OCI-LY7 (cell line): ENCODE measurements around the gene CACNA1H. TPM values are rescaled to one million over a fixed set of nuclear protein-coding genes. Genes with fewer than 3 reads are reported as not detected.

Source experiments
- BruUV-seq: library from RNA; stranded (reverse); fragments of 400-500 nt; replicated peaks from 2 replicates; lab custom pipeline; 2021; lab: Mats Ljungman, UMichigan
- CTCF ChIA-PET: fragments of 300-600 bp; sonication (Branson Sonifier 250); formaldehyde crosslinking; loops from one replicate; lab custom pipeline; 2022; ENCODE audit warnings: antibody characterized with exemption; ENCODE audit not compliant: unreplicated experiment; lab: Charles Lee
- POLR2A ChIA-PET: fragments of 300-600 bp; sonication (Branson Sonifier 250); formaldehyde crosslinking; loops from one replicate; lab custom pipeline; 2022; ENCODE audit warnings: antibody characterized with exemption; lab: Charles Lee
- DNase-seq: peaks from one replicate; pipeline ENCODE4 v3.0.0-alpha.2; 2015; ENCODE audit warnings: low spot score
- H2AFZ ChIP-seq: fragments of 200-600 bp; sonication (generic), shearing (Covaris generic); 2 replicates; pipeline ENCODE4 v1.6.1; 2014; ENCODE audit warnings: mild to moderate bottlenecking, antibody characterized with exemption, low read length, moderate library complexity
- H3K27ac ChIP-seq: fragments of 200-600 bp; sonication (generic); 2 replicates; pipeline ENCODE4 v1.5.1; 2014; ENCODE audit warnings: mixed run types, low read depth, mild to moderate bottlenecking, moderate library complexity, low read length, inconsistent platforms; ENCODE audit not compliant: poor library complexity, severe bottlenecking
- H3K36me3 ChIP-seq: fragments of 200-600 bp; sonication (generic); 2 replicates; pipeline ENCODE4 v1.6.1; 2014; ENCODE audit warnings: mild to moderate bottlenecking, antibody characterized with exemption, low read length, moderate library complexity, mixed read lengths; ENCODE audit not compliant: insufficient read depth
- H3K4me1 ChIP-seq: fragments of 200-600 bp; sonication (generic); 2 replicates; pipeline ENCODE4 v1.5.1; 2014; ENCODE audit warnings: mild to moderate bottlenecking, low read length; ENCODE audit not compliant: insufficient read depth, poor library complexity, severe bottlenecking
- H3K4me2 ChIP-seq: fragments of 200-600 bp; sonication (generic); 2 replicates; pipeline ENCODE4 v1.6.1; 2014; ENCODE audit warnings: mild to moderate bottlenecking, low read length
- H3K4me3 ChIP-seq: fragments of 200-600 bp; sonication (generic); 2 replicates; pipeline ENCODE4 v1.5.1; 2014; ENCODE audit warnings: mild to moderate bottlenecking, low read depth, low read length; ENCODE audit not compliant: poor library complexity, severe bottlenecking
- H3K79me2 ChIP-seq: fragments of 200-600 bp; sonication (generic); 2 replicates; pipeline ENCODE4 v1.6.1; 2016; ENCODE audit warnings: low read depth, mild to moderate bottlenecking, low read length, moderate library complexity, mixed read lengths; ENCODE audit not compliant: insufficient read depth
- H3K9me2 ChIP-seq: fragments of 200-600 bp; sonication (generic); 2 replicates; pipeline ENCODE4 v1.6.1; 2016; ENCODE audit warnings: mild to moderate bottlenecking, low read length, mixed read lengths; ENCODE audit not compliant: insufficient read depth
- H3K9me3 ChIP-seq: fragments of 200-600 bp; sonication (generic); 2 replicates; pipeline ENCODE4 v1.6.1; 2014; ENCODE audit warnings: mild to moderate bottlenecking, mixed run types, low read length, mixed read lengths
- H4K20me1 ChIP-seq: fragments of 200-600 bp; sonication (generic); 2 replicates; pipeline ENCODE4 v1.6.1; 2014; ENCODE audit warnings: mild to moderate bottlenecking, antibody characterized with exemption, low read length, moderate library complexity, mixed read lengths; ENCODE audit not compliant: insufficient read depth
- EZH2phosphoT487 ChIP-seq: fragments of 200-600 bp; sonication (generic); IDR thresholded peaks from 2 replicates; pipeline ENCODE4 v1.6.1; 2018; ENCODE audit warnings: low read depth, borderline replicate concordance, mild to moderate bottlenecking, mixed run types, antibody characterized with exemption, low read length, moderate library complexity, mixed read lengths
- intact Hi-C: fragments of 100-400 bp; cut with micrococcal nuclease; formaldehyde crosslinking; loops from one replicate; pipeline ENCODE4 v1.10.0; 2022; ENCODE audit not compliant: unreplicated experiment
- total RNA-seq, 2 experiments: library from RNA; depleted of rRNA in 1 of 2; stranded (reverse); fragments of >200 nt in 1 of 2; shearing (Covaris generic) in 1 of 2; gene quantifications; 2 replicates each; pipeline ENCODE4 v1.2.3, GENCODE V29; 2014 to 2022
- TF ChIP-seq, protein P1 (sequence below): fragments of 200-600 bp; sonication (generic); conservative IDR thresholded peaks from 2 replicates; pipeline ENCODE4 v1.5.1; 2014; ENCODE audit warnings: mild to moderate bottlenecking, antibody characterized with exemption, low read length, moderate library complexity, mixed read lengths

Gene CACNA1H
- total RNA-seq, 2 experiments from 2014 or later: not detected

DNA sequence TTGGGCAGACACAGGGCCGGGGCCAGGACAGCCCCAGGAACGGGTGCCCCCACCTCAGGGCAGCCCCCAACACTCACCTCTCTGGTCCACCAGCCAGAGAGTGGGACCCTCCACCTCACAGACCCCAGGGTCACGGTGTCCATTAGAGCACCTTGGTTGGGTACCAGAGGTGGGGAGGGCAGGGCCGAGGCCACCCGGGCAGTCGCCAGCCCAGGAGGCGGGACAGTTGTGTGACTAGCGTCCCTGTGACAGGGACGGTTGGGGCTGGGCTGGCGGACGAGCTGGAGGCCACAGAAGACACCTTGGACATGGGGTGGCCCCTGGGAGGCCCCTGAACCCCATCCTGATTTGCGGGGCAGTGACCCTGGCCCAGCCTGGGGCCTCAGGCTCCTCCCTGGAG lies 45.2 kb upstream of the CACNA1H start:
- H3K4me3 ChIP-seq: no peak overlapping the region
- intact Hi-C loops: no loop called here
- H3K4me1 ChIP-seq: no peaks in the 10 kb centered on the region
- no peak overlapping the region for H2AFZ ChIP-seq
- TF ChIP-seq, protein P1, sequence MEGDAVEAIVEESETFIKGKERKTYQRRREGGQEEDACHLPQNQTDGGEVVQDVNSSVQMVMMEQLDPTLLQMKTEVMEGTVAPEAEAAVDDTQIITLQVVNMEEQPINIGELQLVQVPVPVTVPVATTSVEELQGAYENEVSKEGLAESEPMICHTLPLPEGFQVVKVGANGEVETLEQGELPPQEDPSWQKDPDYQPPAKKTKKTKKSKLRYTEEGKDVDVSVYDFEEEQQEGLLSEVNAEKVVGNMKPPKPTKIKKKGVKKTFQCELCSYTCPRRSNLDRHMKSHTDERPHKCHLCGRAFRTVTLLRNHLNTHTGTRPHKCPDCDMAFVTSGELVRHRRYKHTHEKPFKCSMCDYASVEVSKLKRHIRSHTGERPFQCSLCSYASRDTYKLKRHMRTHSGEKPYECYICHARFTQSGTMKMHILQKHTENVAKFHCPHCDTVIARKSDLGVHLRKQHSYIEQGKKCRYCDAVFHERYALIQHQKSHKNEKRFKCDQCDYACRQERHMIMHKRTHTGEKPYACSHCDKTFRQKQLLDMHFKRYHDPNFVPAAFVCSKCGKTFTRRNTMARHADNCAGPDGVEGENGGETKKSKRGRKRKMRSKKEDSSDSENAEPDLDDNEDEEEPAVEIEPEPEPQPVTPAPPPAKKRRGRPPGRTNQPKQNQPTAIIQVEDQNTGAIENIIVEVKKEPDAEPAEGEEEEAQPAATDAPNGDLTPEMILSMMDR: no peak
- TF ChIP-seq EZH2phosphoT487: no peak
- CTCF ChIA-PET: no interaction called here
- DNase-seq: no peak
- no peaks in the 10 kb centered on the region for H3K9me2 ChIP-seq
- H3K9me3 ChIP-seq: no peaks in the 10 kb centered on the region
- H3K79me2 ChIP-seq: no peaks in the 10 kb centered on the region
- H3K4me2 ChIP-seq: no peak overlapping the region
- POLR2A ChIA-PET: no interaction called here
- H4K20me1 ChIP-seq: no peaks in the 10 kb centered on the region
- H3K27ac ChIP-seq: no peak overlapping the region
- no peaks in the 10 kb centered on the region for H3K36me3 ChIP-seq
- no TSS peak for BruUV-seq

DNA sequence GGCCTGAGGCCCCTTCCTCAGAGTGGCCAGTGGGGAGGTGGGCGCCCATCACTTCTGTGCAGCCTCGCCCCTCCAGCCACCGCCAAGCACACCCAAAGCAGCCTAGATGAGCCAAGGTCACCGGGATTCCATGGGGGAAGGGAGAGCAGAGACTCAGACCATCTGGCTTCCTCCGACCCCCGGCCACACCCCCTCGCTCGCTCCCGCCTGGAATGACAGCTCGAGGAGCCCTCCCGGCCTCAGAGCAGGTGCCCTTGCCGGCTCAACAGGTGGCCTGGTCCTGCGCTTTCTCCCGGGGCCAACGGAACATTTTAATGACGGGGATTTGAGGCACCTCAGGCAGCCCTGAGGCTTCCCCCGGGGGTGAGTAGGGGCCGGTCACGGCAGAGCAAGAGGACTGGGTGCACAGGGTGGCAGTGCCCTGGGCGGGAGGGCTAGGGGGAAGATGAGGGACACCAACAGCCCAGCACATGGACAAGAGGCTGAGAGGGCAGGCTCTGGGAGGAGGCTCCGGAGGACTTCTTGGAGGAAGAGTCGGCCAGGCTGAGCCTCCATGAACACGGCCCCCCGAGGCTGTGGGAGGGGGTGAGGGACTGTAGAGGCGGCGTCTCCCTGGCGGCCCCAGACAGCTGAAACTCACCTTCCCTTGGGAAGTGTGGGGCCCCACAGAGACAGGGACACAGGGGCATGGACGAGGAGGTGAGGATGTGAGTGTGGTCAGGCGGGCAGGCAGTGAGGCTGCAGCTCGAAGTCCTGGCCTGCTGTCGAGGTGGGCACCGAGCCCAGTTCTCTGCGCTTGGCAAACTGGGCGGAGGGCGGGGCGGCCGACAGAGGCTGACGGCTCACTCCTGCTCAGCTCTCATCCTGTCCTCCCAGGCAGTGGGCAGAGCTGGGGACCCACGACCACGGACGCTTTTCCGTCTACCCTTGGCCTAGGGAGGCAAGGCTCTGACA lies 44.3 kb upstream of the CACNA1H start:
- Histone ChIP-seq H3K4me1 (no peaks in the 10 kb centered on the region), H3K36me3 (no peaks in the 10 kb centered on the region), H3K4me3 (no peak overlapping the region), H3K27ac (no peak overlapping the region), H3K9me3 (no peaks in the 10 kb centered on the region), H3K9me2 (no peaks in the 10 kb centered on the region), H2AFZ (no peak overlapping the region), H4K20me1 (no peaks in the 10 kb centered on the region), H3K4me2 (no peak overlapping the region), H3K79me2 (no peaks in the 10 kb centered on the region)
- DNase-seq: no peak
- ChIA-PET CTCF (no interaction called here), POLR2A (no interaction called here)
- BruUV-seq: no TSS peak
- TF ChIP-seq EZH2phosphoT487: no peak
- TF ChIP-seq, protein P1: no peak
- intact Hi-C loops: no loop called here

DNA sequence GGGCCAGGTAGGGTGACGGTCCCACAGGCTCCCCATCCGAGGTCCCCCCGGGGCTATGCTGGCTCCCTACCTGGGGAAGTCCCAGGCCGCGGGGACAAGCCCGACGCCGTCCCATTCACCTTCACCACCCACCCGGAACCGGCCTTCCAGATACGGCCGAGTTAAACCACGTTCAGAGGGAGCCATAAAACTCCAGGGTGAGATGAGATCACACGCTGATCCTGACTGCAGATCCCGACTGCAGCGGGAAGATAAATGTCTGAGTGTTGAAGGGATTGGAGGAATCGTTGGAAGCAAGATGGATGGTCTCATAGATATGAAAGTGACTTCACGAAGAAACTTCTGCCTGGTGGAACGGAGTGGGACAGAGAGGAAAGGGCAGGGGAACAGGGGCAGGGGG lies 43.3 kb upstream of the CACNA1H start:
- BruUV-seq: no TSS peak
- TF ChIP-seq, protein P1: no peak
- no peak for TF ChIP-seq EZH2phosphoT487
- Histone ChIP-seq H2AFZ (no peak overlapping the region), H3K27ac (no peak overlapping the region), H3K4me1 (no peaks in the 10 kb centered on the region), H4K20me1 (no peaks in the 10 kb centered on the region), H3K4me2 (no peak overlapping the region), H3K9me3 (no peaks in the 10 kb centered on the region), H3K36me3 (no peaks in the 10 kb centered on the region), H3K4me3 (no peak overlapping the region), H3K79me2 (no peaks in the 10 kb centered on the region), H3K9me2 (no peaks in the 10 kb centered on the region)
- CTCF ChIA-PET: no interaction called here
- POLR2A ChIA-PET: no interaction called here
- no peak for DNase-seq
- intact Hi-C loops: no loop called here
